Transverse colon (tissue), 3 donors: Measurements from ENCODE around the gene C14orf119.

Experiments used
- CTCF ChIP-seq, 5 experiments: fragments of 200-600 bp in 3 of 5; fragments of 450-650 bp in 2 of 5; sonication (generic) in 3 of 5; IDR thresholded peaks; 1 replicate in 2 of 5; 2 replicates in 3 of 5; pipeline ENCODE4 v1.5.1; 2016 to 2017; ENCODE audit warnings: antibody characterized with exemption in 5 of 5, inconsistent platforms in 3 of 5, mild to moderate bottlenecking in 2 of 5, moderate library complexity in 1 of 5
- POLR2A ChIP-seq: fragments of 450-650 bp; IDR thresholded peaks from one replicate; pipeline ENCODE4 v1.6.1; 2016; ENCODE audit warnings: antibody characterized with exemption, mild to moderate bottlenecking, moderate library complexity

GRCh38 chr14:23137192-23137812 is 42.0 kb downstream of the C14orf119 start:
- TF ChIP-seq CTCF (IDR thresholded peaks at IDR 0.05) (no peak), POLR2A (no peak)
